Dermis microvascular lymphatic vessel endothelial cell (primary cell): ENCODE results near the gene WDR20. TPM values are rescaled to one million over a fixed set of nuclear protein-coding genes. Genes with fewer than 3 reads are reported as not detected.

Experiments used
- DNase-seq, 2 donors: peaks; one replicate each; pipeline versions ENCODE4 v3.0.0 to v3.0.0-alpha.2; 2010; ENCODE audit warnings: low read depth in 2 of 2
- total RNA-seq: library from RNA; depleted of rRNA; stranded (reverse); fragments of >200 nt; gene quantifications from 2 replicates; pipeline ENCODE4 v1.2.1, GENCODE V29; 2014

WDR20 gene
- total RNA-seq, 1 donor from 2014 or later, result 13.7 TPM

- no peak for DNase-seq
Observed at GRCh38 chr14:102218688-102219087, 79.0 kb downstream of the WDR20 start.

- DNase-seq, result no peak
Observed at GRCh38 chr14:102219316-102219715, 79.6 kb downstream of the WDR20 start.

- DNase-seq, result no peak
Observed at GRCh38 chr14:102220031-102220430, 80.3 kb downstream of the WDR20 start.

GRCh38 chr14:102221026-102221425, 81.3 kb downstream of the WDR20 start:
- peak in 1 of 2 donors; percentile 55 for DNase-seq

GRCh38 chr14:102222009-102222575, 82.4 kb downstream of the WDR20 start:
- DNase-seq, result no peak

GRCh38 chr14:102222751-102223150, 83.1 kb downstream of the WDR20 start:
- no peak for DNase-seq

- DNase-seq, result no peak
Observed at GRCh38 chr14:102223682-102224081, 84.0 kb downstream of the WDR20 start.

GRCh38 chr14:102225386-102225785, 85.7 kb downstream of the WDR20 start:
- no peak for DNase-seq

GRCh38 chr14:102225936-102226335, 86.2 kb downstream of the WDR20 start:
- no peak for DNase-seq

GRCh38 chr14:102226356-102227125, 86.8 kb downstream of the WDR20 start:
- no peak for DNase-seq

- DNase-seq, result no peak
Observed at GRCh38 chr14:102227184-102227964, 87.7 kb downstream of the WDR20 start.

GRCh38 chr14:102229071-102229738, 89.5 kb downstream of the WDR20 start:
- no peak for DNase-seq

- DNase-seq, result no peak
Observed at GRCh38 chr14:102229739-102230092, 90.0 kb downstream of the WDR20 start.

- no peak for DNase-seq
Observed at GRCh38 chr14:102230481-102231210, 90.9 kb downstream of the WDR20 start.

- no peak for DNase-seq
Observed at GRCh38 chr14:102231476-102232347, 92.0 kb downstream of the WDR20 start.

GRCh38 chr14:102232348-102232625, 92.6 kb downstream of the WDR20 start:
- DNase-seq, result no peak

- no peak for DNase-seq
Observed at GRCh38 chr14:102233081-102233480, 93.4 kb downstream of the WDR20 start.

GRCh38 chr14:102234331-102235264, 94.9 kb downstream of the WDR20 start:
- DNase-seq, result no peak

GRCh38 chr14:102235275-102235897, 95.7 kb downstream of the WDR20 start:
- peak; percentile 63 to 83 for DNase-seq
